ENCODE results near the gene CYP2W1. TPM values are rescaled to one million over a fixed set of nuclear protein-coding genes. Genes with fewer than 3 reads are reported as not detected.

CYP2W1 gene
- total and polyA plus RNA-seq, 10 of the 15 experiments (the other 5 are each of a cell fraction or from before 2014, with no cell fraction given) = not detected

DNA sequence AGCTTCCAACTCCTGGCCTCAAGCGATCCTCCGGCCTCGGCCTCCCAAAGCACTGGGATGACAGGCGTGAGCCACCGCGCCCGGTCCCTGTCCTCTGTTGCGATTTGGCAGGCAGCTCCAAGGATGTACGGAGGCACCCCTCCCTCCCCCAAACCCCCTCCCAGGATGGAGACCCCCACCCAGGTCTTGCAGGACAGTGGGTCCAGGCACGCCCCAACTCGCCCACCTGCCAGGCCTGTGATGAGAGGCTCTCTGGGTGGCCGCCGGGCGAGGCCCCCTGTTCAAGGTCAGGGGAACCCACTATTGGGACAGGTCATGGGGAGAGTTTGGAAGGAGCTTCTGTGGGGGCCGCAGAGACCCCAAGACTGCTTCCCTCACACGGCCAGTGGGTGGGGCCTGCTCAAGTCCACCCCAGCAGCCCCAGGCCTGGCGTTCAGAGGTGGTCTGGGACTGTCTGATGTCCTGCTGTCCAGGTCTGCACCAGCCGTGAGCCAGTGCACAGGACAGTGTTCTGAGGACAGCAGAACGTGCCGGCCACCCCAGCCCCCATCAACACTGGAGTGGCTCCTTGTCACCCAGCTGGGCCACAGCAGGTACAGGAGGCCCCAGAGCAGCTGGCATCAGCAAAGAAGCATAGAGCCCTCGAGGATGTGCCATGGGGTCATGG lies 31.0 kb upstream of the CYP2W1 start:
- no peaks in the 10 kb centered on the region; a peak in 2 of 4 replicates for H3K36me3 ChIP-seq (ENCODE audit: control insufficient read depth in 2 of 2, insufficient read depth in 2 of 2, low read length in 1 of 2)
- H4K20me1 ChIP-seq (ENCODE audit: control insufficient read depth, insufficient read depth) = no peaks in the 10 kb centered on the region
- in situ Hi-C loops (cut with MboI) (no loop called here), intact Hi-C loops (cut with micrococcal nuclease; ENCODE audit: unreplicated experiment) (loop anchor here (2.0 to 10.0 kb wide), 4 partner anchors 15 to 350 kb away; no protein-coding TSS in a partner anchor)
- ChIA-PET RAD21 (ENCODE audit: unreplicated experiment) (interaction anchor here (1.0 to 5.1 kb wide), 11 partner anchors 10 to 225 kb away, joined by 3 to 35 read pairs (median 5); no protein-coding TSS in a partner anchor), SMC1A (ENCODE audit: uncharacterized antibody, unreplicated experiment) (interaction anchor here (0.7 to 5.1 kb wide), 9 partner anchors 11 to 138 kb away, joined by 3 to 31 read pairs (median 9); no protein-coding TSS in a partner anchor), POLR2A (interaction anchor here (1.0 to 3.1 kb wide), 6 partner anchors 14 to 42 kb away, joined by 3 to 17 read pairs (median 6); partner anchors contain the start of gene COX19), CTCF (interaction anchor here (0.6 to 4.8 kb wide), 10 partner anchors 10 to 224 kb away, joined by 3 to 31 read pairs (median 4); no protein-coding TSS in a partner anchor)
- H3K27me3 ChIP-seq (replicated peaks in 1 of 2; ENCODE audit: control insufficient read depth in 2 of 2, insufficient read depth in 2 of 2, low read length in 1 of 2) = no peaks in the 10 kb centered on the region
- H3K27ac ChIP-seq (ENCODE audit: control insufficient read depth, insufficient read depth) = no peak overlapping the region; the same call in 1 of the 2 replicates
- no peak for FAIRE-seq
- 89% methylated on average over 16 of the region's 21 CpGs for WGBS (ENCODE audit: insufficient coverage, insufficient replicate concordance, low lambda C conversion rate, missing lambda C conversion rate)
- peaks cover 32% of the 10 kb centered on the region for H3K4me1 ChIP-seq (ENCODE audit: control insufficient read depth, insufficient read depth, low read length)
- no peak for TF ChIP-seq ZZZ3 (IDR thresholded peaks at IDR 0.05; ENCODE audit: control insufficient read depth, insufficient read length, low read depth)
- no peak for TF ChIP-seq REST (IDR thresholded peaks at IDR 0.05; ENCODE audit: low read depth, low read length)
- TF ChIP-seq PML (IDR thresholded peaks at IDR 0.05; ENCODE audit: low read length) = no peak
- TF ChIP-seq MYB (IDR thresholded peaks at IDR 0.05; ENCODE audit: borderline replicate concordance, low read depth, low read length) = no peak
- no peak for TF ChIP-seq STAT1 (conservative IDR thresholded peaks at IDR 0.05)
- no peak for TF ChIP-seq POLR2AphosphoS5 (IDR thresholded peaks at IDR 0.05; ENCODE audit: low read length)
- TF ChIP-seq SUZ12 (IDR thresholded peaks at IDR 0.05; ENCODE audit: unreplicated experiment) = no peak
- no peak for TF ChIP-seq RB1 (IDR thresholded peaks at IDR 0.05; ENCODE audit: borderline replicate concordance)
- TF ChIP-seq SKIL (IDR thresholded peaks at IDR 0.05; ENCODE audit: low read depth, poor library complexity, severe bottlenecking) = no peak
- TF ChIP-seq ATF7 (IDR thresholded peaks at IDR 0.05; ENCODE audit: low read depth) = no peak
- TF ChIP-seq SREBF1 (IDR thresholded peaks at IDR 0.05; ENCODE audit: low read length) = no peak
- TF ChIP-seq BCL11A (IDR thresholded peaks at IDR 0.05; ENCODE audit: low read depth, low read length) = no peak
- H2AFZ ChIP-seq (ENCODE audit: control insufficient read depth, low read depth, low read length) = no peak overlapping the region
- no peak for DNase-seq (ENCODE audit: low read depth, low spot score)
- H3K9me3 ChIP-seq (replicated peaks; ENCODE audit: control insufficient read depth, insufficient read depth, low read length) = no peaks in the 10 kb centered on the region
- ATAC-seq = no peak
- H3K4me2 ChIP-seq (ENCODE audit: control insufficient read depth, insufficient read depth) = peak overlapping the region; percentile 84
- peak overlapping the region; percentile 81 for H3K9ac ChIP-seq (ENCODE audit: control insufficient read depth, insufficient read depth, low read length)
- BruUV-seq (replicated peaks) = no TSS peak
- H3K79me2 ChIP-seq (ENCODE audit: control insufficient read depth, insufficient read depth, low read length) = peaks cover 44% of the 10 kb centered on the region
- H3K4me3 ChIP-seq = no peak overlapping the region
